Measurements from ENCODE around the gene TMEM94. TPM values are rescaled to one million over a fixed set of nuclear protein-coding genes. Genes with fewer than 3 reads are reported as not detected.

TMEM94 gene
- total and polyA plus RNA-seq, 2 of the 4 experiments (the other 2 are of a cell fraction) = 8.4 to 64.7 TPM

GRCh38 chr17:75456039-75456416 is 407 bp upstream of the TMEM94 start:
- no TSS peak for BruUV-seq (replicated peaks)
- intact Hi-C loops (cut with micrococcal nuclease) = no loop called here

More at GRCh38 chr17:75456039-75456416, 407 bp upstream of the TMEM94 start:
- Histone ChIP-seq H3K4me3 (ENCODE audit: insufficient read depth, low read depth, low read length) (peak overlapping the region; percentile 22), H2AFZ (replicated peaks; ENCODE audit: low read length, poor library complexity) (peak overlapping the region; percentile 98), H3K36me3 (ENCODE audit: control insufficient read depth, insufficient read depth, low read length) (no peaks in the 10 kb centered on the region), H3K14ac (replicated peaks; ENCODE audit: low read depth, low read length) (peak overlapping the region; percentile 88), H2BK120ac (ENCODE audit: low read depth, low read length) (peak overlapping the region; percentile 71), H4K20me1 (ENCODE audit: insufficient read depth, low read length) (no peaks in the 10 kb centered on the region), H2BK20ac (ENCODE audit: low read depth, low read length) (peak overlapping the region; percentile 19; the same call in 1 of the 2 replicates), H3K27ac (ENCODE audit: insufficient read depth, low read length) (peak overlapping the region; percentile 79), H3K4me2 (ENCODE audit: low read depth, low read length) (peak overlapping the region; percentile 51), H2AK5ac (ENCODE audit: low read depth, low read length) (0 out of 2 replicates have a peak overlapping the region, but pooled peaks have one; percentile 10), H3K4ac (ENCODE audit: low read depth, low read length) (peak overlapping the region; percentile 84), H2BK5ac (ENCODE audit: low read depth, low read length, poor library complexity, severe bottlenecking) (peak overlapping the region; percentile 79), H3K27me3 (ENCODE audit: control insufficient read depth, insufficient read depth, low read length) (no peaks in the 10 kb centered on the region), H3K4me1 (ENCODE audit: control insufficient read depth, insufficient read depth, low read length) (peaks cover 6% of the 10 kb centered on the region), H3K79me1 (ENCODE audit: low read depth in 1 of 2, low read length in 2 of 2) (peaks cover 31 to 39% of the 10 kb centered on the region in 2 experiments), H3K9ac (ENCODE audit: low read depth, low read length) (peak overlapping the region; percentile 71), H4K8ac (ENCODE audit: low read depth in 2 of 2, low read length in 2 of 2) (peak overlapping the region; percentile 94 to 95), H4K91ac (ENCODE audit: insufficient read depth, low read depth, low read length) (peak overlapping the region; percentile 46; the same call in 1 of the 2 replicates), H2AK9ac (replicated peaks; ENCODE audit: low read depth, low read length, poor library complexity) (peak overlapping the region; percentile 75), H3K18ac (ENCODE audit: low read depth, low read length) (peak overlapping the region; percentile 3), H2BK15ac (ENCODE audit: low read depth, low read length) (no peak overlapping the region), H3K56ac (ENCODE audit: extremely low read depth, insufficient read depth, low read length) (peak overlapping the region; percentile 91), H3K9me1 (ENCODE audit: insufficient read depth, low read length) (peaks cover 16% of the 10 kb centered on the region), H4K5ac (ENCODE audit: low read depth, low read length) (peak overlapping the region; percentile 86), H3K9me3 (ENCODE audit: control insufficient read depth, insufficient read depth, low read length) (no peaks in the 10 kb centered on the region), H3K23ac (ENCODE audit: low read depth, low read length) (peak overlapping the region; percentile 89)
- peak; percentile 33 for ATAC-seq (ENCODE audit: low read depth)
- ChIA-PET CTCF (interaction anchor here (0.6 to 0.9 kb wide), 6 partner anchors 12 to 384 kb away, joined by 3 to 4 read pairs (median 3); partner anchors contain the start of gene GALK1), POLR2A (ENCODE audit: unreplicated experiment) (interaction anchor here (1.2 kb wide), 1 partner anchor 25 kb away, joined by 3 read pairs; no protein-coding TSS in a partner anchor)
- dilution Hi-C loops (cut with HindIII; ENCODE audit: low sequenced_read_pairs, unreplicated experiment) (no loop called here), in situ Hi-C loops (cut with MboI; ENCODE audit: low sequenced_read_pairs) (no loop called here)
- TF ChIP-seq SMC3 (IDR thresholded peaks at IDR 0.05; ENCODE audit: low read depth, low read length) (no peak), POLR2A (IDR thresholded peaks at IDR 0.05; ENCODE audit: low read depth, low read length) (peak; percentile 60; the same call in 1 of the 2 replicates)
- no peak for DNase-seq
- WGBS, 2 experiments (ENCODE audit: extremely low coverage in 2 of 2, insufficient read length in 1 of 2) = 0% methylated on average over 5 of the region's 13 CpGs; no CpG with 5 or more reads in 1 of the 2 experiments

Data from IMR-90 (cell line).